Upper lobe of right lung (tissue), 1 donor: ENCODE data around the gene UPF2. TPM values are rescaled to one million over a fixed set of nuclear protein-coding genes. Genes with fewer than 3 reads are reported as not detected.

ENCODE experiments used
- ATAC-seq: fragments of 200-7000 bp; cut with Tn5 transposase; one replicate; pipeline ENCODE4 v1.9.1; 2020; ENCODE audit warnings: mild to moderate bottlenecking, moderate library complexity
- DNase-seq: peaks from one replicate; pipeline ENCODE4 v3.0.0-alpha.2; 2020
- H3K27ac ChIP-seq: fragments of 200-600 bp; one replicate; pipeline ENCODE4 v1.8.0; 2022
- H3K27me3 ChIP-seq: fragments of 200-600 bp; one replicate; pipeline ENCODE4 v1.8.0; 2022; ENCODE audit warnings: mild to moderate bottlenecking
- H3K36me3 ChIP-seq: fragments of 200-600 bp; one replicate; pipeline ENCODE4 v1.8.0; 2022
- H3K4me1 ChIP-seq: fragments of 200-600 bp; one replicate; pipeline ENCODE4 v1.8.0; 2022
- H3K4me3 ChIP-seq: fragments of 200-600 bp; one replicate; pipeline ENCODE4 v1.8.0; 2022; ENCODE audit warnings: mild to moderate bottlenecking
- H3K9me3 ChIP-seq: fragments of 200-600 bp; one replicate; pipeline ENCODE4 v1.8.0; 2022
- CTCF ChIP-seq: fragments of 200-600 bp; IDR thresholded peaks from one replicate; pipeline ENCODE4 v1.8.0; 2022; ENCODE audit warnings: antibody characterized with exemption
- intact Hi-C: fragments of 100-400 bp; cut with DNase I; formaldehyde crosslinking; loops from one replicate; pipeline ENCODE4 v1.11.0; 2022
- total RNA-seq: library from RNA; stranded (reverse); fragmentation: NEBNext Ultra II Directional; extraction: Animal tissue kit (Norgen Biotek cat#: 25700); gene quantifications from one replicate; pipeline ENCODE4 v1.2.1, GENCODE V29; 2021
- donor health status: DM: no; HTN: yes; CAD: no; lungs with severe emphysema.

UPF2 gene
- total RNA-seq, 1 donor from 2014 or later, result 20.1 TPM

GRCh38 chr10:12006671-12007070, 35.9 kb downstream of the UPF2 start:
- intact Hi-C loops, result no loop called here
- no peaks in the 10 kb centered on the region for H3K9me3 ChIP-seq
- peaks cover 59% of the 10 kb centered on the region for H3K36me3 ChIP-seq
- ATAC-seq, result no peak
- TF ChIP-seq CTCF, result no peak
- DNase-seq, result no peak
- H3K27me3 ChIP-seq, result no peaks in the 10 kb centered on the region
- H3K27ac ChIP-seq, result no peak overlapping the region
- no peak overlapping the region for H3K4me3 ChIP-seq
- no peaks in the 10 kb centered on the region for H3K4me1 ChIP-seq

- Histone ChIP-seq H3K4me3 (no peak overlapping the region), H3K27me3 (no peaks in the 10 kb centered on the region), H3K36me3 (peaks cover 44% of the 10 kb centered on the region), H3K4me1 (peaks cover 4% of the 10 kb centered on the region), H3K27ac (peak overlapping the region; percentile 3), H3K9me3 (no peaks in the 10 kb centered on the region)
- DNase-seq (no peak), ATAC-seq (no peak)
- TF ChIP-seq CTCF, result no peak
- intact Hi-C loops, result no loop called here
These were observed 48.7 kb downstream of the UPF2 start for GRCh38 chr10:11993834-11994468.

- Histone ChIP-seq H3K27me3 (no peaks in the 10 kb centered on the region), H3K36me3 (peaks cover 10% of the 10 kb centered on the region), H3K4me3 (no peak overlapping the region), H3K9me3 (no peaks in the 10 kb centered on the region), H3K27ac (no peak overlapping the region), H3K4me1 (peaks cover 4% of the 10 kb centered on the region)
- DNase-seq, result no peak
- no peak for TF ChIP-seq CTCF
- intact Hi-C loops, result loop anchor here (10.0 kb wide), 1 partner anchor 194 kb away; no protein-coding TSS in a partner anchor
- no peak for ATAC-seq
These were observed 53.7 kb downstream of the UPF2 start for GRCh38 chr10:11988924-11989323.

GRCh38 chr10:11986593-11987216, 55.9 kb downstream of the UPF2 start:
- peak; percentile 89 for ATAC-seq

GRCh38 chr10:11982253-11982652, 60.4 kb downstream of the UPF2 start:
- intact Hi-C loops, result loop anchor here (10.0 kb wide), 1 partner anchor 187 kb away; no protein-coding TSS in a partner anchor
- no peak for TF ChIP-seq CTCF
- DNase-seq (no peak), ATAC-seq (no peak)
- Histone ChIP-seq H3K4me3 (no peak overlapping the region), H3K36me3 (peaks cover 40% of the 10 kb centered on the region), H3K4me1 (no peaks in the 10 kb centered on the region), H3K9me3 (no peaks in the 10 kb centered on the region), H3K27ac (no peak overlapping the region), H3K27me3 (no peaks in the 10 kb centered on the region)

More at GRCh38 chr10:11986593-11987216, 55.9 kb downstream of the UPF2 start:
- intact Hi-C loops, result loop anchor here (10.0 kb wide), 1 partner anchor 192 kb away; no protein-coding TSS in a partner anchor
- H3K36me3 ChIP-seq, result peaks cover 21% of the 10 kb centered on the region
- no peaks in the 10 kb centered on the region for H3K4me1 ChIP-seq
- peak; percentile 73 for DNase-seq
- no peak overlapping the region for H3K4me3 ChIP-seq
- H3K27me3 ChIP-seq, result no peaks in the 10 kb centered on the region
- H3K9me3 ChIP-seq, result no peaks in the 10 kb centered on the region
- H3K27ac ChIP-seq, result no peak overlapping the region
- TF ChIP-seq CTCF, result peak; percentile 85
